HepG2 (cell line): ENCODE data around the gene STK10.

ENCODE experiments used
- ATAD3A ChIP-seq: sonication (generic); formaldehyde crosslinking; IDR thresholded peaks from 2 replicates; pipeline ENCODE4 v1.4.0; 2020; ENCODE audit warnings: missing genetic modification reagents
- ESRRA ChIP-seq: sonication (generic); formaldehyde crosslinking; IDR thresholded peaks from 2 replicates; pipeline ENCODE4 v1.5.1; 2020; ENCODE audit warnings: mild to moderate bottlenecking, low read depth, missing genetic modification reagents
- HMG20A ChIP-seq: IDR thresholded peaks from 2 replicates; pipeline ENCODE4 v1.6.1; 2016; ENCODE audit warnings: borderline replicate concordance
- NKX3-1 ChIP-seq: sonication (generic); formaldehyde crosslinking; IDR thresholded peaks from 2 replicates; pipeline ENCODE4 v1.5.0; 2020; ENCODE audit warnings: missing genetic modification reagents
- POLR2A ChIP-seq, 2 experiments: IDR thresholded peaks; 2 replicates each; pipeline ENCODE4 v1.6.1; 2011; ENCODE audit warnings: low read depth in 2 of 2, low read length in 2 of 2, mild to moderate bottlenecking in 1 of 2, moderate library complexity in 1 of 2; ENCODE audit not compliant: insufficient read depth in 1 of 2
- POLR2AphosphoS2 ChIP-seq: IDR thresholded peaks from 2 replicates; pipeline ENCODE4 v1.6.1; 2011; ENCODE audit warnings: low read depth, low read length, improper control_type of control experiment
- POLR2AphosphoS5 ChIP-seq: IDR thresholded peaks from 2 replicates; pipeline ENCODE4 v1.6.1; 2012; ENCODE audit warnings: low read depth, low read length
- SMC3 ChIP-seq: IDR thresholded peaks from 2 replicates; pipeline ENCODE4 v1.6.1; 2011; ENCODE audit warnings: low read length, improper control_type of control experiment
- ZNF605 ChIP-seq: sonication (generic); formaldehyde crosslinking; IDR thresholded peaks from 2 replicates; pipeline ENCODE4 v1.8.0; 2022; ENCODE audit warnings: mild to moderate bottlenecking, missing genetic modification reagents
- ZNF724P ChIP-seq: sonication (generic); formaldehyde crosslinking; IDR thresholded peaks from 2 replicates; pipeline ENCODE4 v1.8.0; 2022; ENCODE audit warnings: missing genetic modification reagents, borderline replicate concordance

DNA sequence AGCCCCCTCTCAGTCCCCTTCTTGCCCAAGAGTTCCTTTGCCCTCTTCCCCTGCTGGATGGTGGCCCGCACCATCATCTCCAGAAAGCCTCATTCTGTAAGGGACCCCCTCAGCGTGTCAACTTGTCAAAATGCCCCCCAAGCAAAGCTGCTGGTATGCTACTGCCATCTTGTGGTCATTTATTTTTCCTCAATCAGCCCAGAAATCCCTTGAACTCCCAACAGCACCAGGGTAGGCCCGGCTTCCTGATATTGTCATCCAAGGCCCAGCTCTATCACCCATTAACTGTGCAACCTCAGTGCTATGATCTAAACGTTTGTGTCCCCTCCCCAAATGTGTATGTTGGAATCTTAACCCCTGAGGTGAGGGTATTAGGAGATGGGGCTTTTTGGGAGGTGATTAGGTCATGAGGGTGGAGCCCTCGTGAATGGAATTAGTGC, 128.3 kb downstream of the STK10 start:
- TF ChIP-seq ATAD3A (CRISPR knock-in tag), result no peak
- TF ChIP-seq POLR2A (IDR thresholded peaks at IDR 0.05; ENCODE audit: insufficient read depth in 1 of 2, low read depth in 2 of 2, low read length in 2 of 2), result no peak
- no peak for TF ChIP-seq ZNF605 (CRISPR knock-in tag)
- no peak for TF ChIP-seq ZNF724P (CRISPR knock-in tag)
- no peak for TF ChIP-seq POLR2AphosphoS2
- no peak for TF ChIP-seq NKX3-1 (CRISPR knock-in tag)
- TF ChIP-seq POLR2AphosphoS5, result no peak
- no peak for TF ChIP-seq ESRRA (CRISPR knock-in tag)
- no peak for TF ChIP-seq HMG20A (CRISPR knock-in tag)
- peak; percentile 63 for TF ChIP-seq SMC3
